OCI-LY1 (cell line): ENCODE measurements around the gene SPACDR.

ENCODE experiments used
- CTCF ChIP-seq: fragments of 200-600 bp; sonication (generic), shearing (Covaris generic); IDR thresholded peaks from 2 replicates; pipeline ENCODE4 v1.5.1; 2017; ENCODE audit warnings: mild to moderate bottlenecking, antibody characterized with exemption, low read length, moderate library complexity, mixed read lengths
- EZH2 ChIP-seq: fragments of 200-600 bp; sonication (generic), shearing (Covaris generic); IDR thresholded peaks from 2 replicates; pipeline ENCODE4 v1.8.0; 2017; ENCODE audit warnings: borderline replicate concordance, mixed run types, mild to moderate bottlenecking, antibody characterized with exemption, low read length, moderate library complexity, mixed read lengths

DNA sequence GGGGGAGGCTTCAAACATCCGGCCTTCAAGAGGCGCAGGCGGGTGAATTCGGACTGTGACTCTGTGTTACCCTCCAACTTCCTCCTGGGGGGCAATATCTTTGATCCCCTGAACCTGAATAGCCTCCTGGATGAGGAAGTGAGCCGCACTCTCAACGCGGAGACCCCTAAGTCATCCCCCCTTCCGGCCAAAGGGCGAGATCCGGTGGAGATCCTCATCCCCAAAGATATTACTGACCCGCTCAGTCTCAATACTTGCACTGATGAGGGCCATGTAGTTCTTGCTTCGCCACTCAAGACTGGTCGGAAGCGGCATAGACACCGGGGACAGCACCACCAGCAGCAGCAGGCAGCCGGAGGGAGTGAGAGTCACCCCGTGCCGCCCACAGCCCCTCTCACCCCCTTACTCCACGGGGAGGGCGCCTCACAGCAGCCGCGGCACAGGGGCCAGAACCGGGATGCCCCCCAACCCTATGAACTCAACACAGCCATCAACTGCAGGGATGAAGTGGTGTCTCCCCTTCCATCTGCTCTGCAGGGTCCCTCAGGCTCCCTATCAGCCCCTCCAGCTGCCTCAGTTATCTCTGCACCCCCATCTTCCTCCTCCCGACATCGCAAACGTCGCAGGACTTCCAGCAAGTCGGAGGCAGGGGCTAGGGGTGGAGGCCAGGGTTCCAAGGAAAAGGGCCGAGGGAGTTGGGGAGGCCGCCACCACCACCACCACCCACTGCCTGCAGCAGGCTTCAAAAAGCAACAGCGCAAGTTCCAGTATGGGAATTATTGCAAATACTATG lies 33.4 kb downstream of the SPACDR start:
- TF ChIP-seq CTCF (no peak), EZH2 (no peak)
